Uterus (tissue), 2 donors: Measurements from ENCODE around the gene ACBD6.

ENCODE experiments used
- CTCF ChIP-seq, 4 experiments: fragments of 200-600 bp in 2 of 4; fragments of 450-650 bp in 2 of 4; sonication (generic) in 2 of 4; IDR thresholded peaks; one replicate each; pipeline ENCODE4 v1.5.1; 2016 to 2019; ENCODE audit warnings: antibody characterized with exemption in 4 of 4, mild to moderate bottlenecking in 2 of 4, moderate library complexity in 1 of 4
- POLR2A ChIP-seq, 2 donors: fragments of 450-650 bp; IDR thresholded peaks; one replicate each; pipeline ENCODE4 v1.6.1; 2016; ENCODE audit warnings: antibody characterized with exemption in 2 of 2, mild to moderate bottlenecking in 1 of 2, moderate library complexity in 1 of 2

GRCh38 chr1:180486092-180486491 lies 16.3 kb downstream of the ACBD6 start:
- TF ChIP-seq CTCF (IDR thresholded peaks at IDR 0.05) (no peak), POLR2A (IDR thresholded peaks at IDR 0.05) (no peak)
